GM18505 (cell line): ENCODE results near the gene COQ10A.

ENCODE experiments used
- ATAC-seq: cut with Tn5 transposase; IDR thresholded peaks from one replicate; pipeline ENCODE4 v1.9.1; 2021; ENCODE audit not compliant: unreplicated experiment
- POLR2A ChIP-seq: IDR thresholded peaks from 4 replicates; pipeline ENCODE4 v1.6.1; 2011; ENCODE audit warnings: borderline replicate concordance; ENCODE audit not compliant: insufficient read depth, insufficient read length; ENCODE audit errors: extremely low read depth

Gene COQ10A

DNA sequence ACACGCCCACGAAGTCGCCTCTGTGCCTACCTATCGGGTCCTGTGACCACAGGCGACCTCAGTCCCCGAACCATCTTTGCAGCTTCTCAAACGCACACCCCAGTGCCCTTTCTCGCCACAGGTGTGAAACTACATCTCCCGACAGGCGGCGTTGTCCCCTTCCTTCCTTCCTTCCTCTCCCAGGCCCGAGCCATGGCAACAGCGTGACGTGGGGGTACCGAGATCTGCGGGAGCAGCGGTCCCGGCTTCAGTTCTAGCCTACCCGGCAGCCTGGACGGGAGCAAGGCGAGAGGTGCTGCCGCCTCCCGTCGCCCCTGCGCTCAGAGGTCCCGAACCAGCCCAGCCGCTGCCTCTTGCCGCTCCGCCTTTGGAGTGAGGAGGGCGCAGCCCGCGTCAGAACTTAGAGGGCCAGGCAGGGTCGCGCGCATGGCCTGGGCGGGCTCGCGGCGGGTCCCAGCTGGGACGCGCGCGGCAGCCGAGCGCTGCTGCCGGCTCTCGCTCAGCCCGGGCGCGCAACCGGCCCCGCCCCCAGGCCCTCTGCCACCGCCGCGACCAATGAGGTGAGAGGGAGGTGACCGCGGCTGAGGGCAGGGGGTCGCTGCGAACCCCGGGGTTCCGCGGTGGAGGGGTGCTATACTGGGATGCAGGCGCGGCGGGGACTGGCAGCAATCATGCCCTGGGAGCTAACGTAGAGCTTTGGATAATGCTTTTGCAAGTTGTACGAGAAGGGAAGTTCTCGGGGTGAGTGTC lies at the start of gene COQ10A:
TSS of gene COQ10A (plus strand) at position 250 of the 750 bp plus-strand sequence. CDS start at position 427, 177 bp downstream.
- ATAC-seq = peak; percentile 85
- peak; percentile 88 for TF ChIP-seq POLR2A

DNA sequence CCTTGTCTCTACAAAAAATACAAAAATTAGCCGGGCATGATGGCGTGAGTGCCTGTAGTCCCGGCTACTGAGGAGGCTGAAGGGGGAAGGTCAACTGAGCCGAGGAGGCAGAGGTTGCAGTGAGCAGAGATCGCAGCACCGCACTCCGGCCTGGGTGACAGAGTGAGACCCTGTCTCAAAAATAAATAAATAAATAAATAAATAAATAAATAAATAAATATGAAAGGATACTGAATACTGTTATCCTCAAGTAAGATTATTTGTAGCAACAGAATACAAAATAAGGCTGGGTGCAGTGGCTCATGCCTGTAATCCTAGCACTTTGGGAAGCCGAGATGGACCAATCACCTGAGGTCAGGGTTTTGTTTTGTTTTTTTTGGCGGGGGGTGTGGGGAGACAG lies 46.9 kb upstream of the COQ10A start:
- no peak for TF ChIP-seq POLR2A
- ATAC-seq = no peak

DNA sequence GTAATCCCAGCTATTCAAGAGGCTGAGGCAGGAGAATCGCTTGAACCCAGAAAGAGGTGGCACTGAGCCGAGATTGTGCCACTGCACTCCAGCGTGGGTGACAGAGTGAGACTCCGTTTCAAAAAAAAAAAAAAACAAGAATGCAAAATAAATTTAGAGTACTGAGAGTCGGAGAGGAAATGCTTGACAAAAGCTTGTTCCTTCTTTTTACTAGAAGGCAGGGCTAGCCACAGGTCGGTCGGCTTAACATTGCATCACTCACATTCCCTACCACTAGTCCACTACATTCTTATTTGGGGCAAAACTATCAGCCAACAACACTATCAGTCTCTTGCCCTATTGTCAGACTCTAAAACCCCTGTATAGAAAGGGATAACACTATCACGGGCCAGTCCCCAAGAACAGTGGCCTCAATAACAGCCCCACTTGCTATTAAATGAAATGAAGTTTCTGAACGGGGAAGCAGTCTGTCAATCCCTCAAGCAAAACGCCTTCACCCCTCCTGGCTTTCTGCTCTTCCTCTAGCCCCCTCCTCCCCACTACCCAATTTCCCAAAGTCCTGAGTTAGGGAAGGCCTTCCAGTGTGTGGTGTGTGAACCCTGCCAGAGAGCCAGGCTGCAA lies 46.0 kb upstream of the COQ10A start:
- ATAC-seq = no peak
- no peak for TF ChIP-seq POLR2A

DNA sequence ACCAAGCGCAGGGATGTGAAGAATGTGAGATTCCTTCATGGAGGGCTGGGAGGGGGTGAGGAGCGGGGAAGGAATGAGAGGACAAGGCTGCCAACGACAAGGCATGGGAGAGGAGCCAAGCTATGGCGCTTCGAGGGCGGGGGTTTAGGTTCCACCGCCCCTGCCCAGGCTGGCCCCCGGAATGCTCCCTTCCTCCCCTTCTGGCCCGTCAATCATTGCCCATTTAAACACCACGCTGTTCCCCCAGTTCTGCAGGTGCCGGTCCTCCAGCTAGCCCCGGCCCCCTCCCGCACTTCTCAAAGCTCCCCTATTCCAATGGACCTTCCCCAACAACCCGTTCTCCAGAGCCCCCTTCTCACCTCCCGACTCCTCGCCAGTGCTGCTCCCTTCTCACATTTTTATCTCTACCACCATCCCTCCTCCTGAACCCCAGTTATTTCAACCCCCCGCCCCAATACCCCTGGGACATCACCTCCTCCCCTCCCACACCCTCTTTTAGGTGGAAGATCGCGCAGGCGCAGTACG lies 45.4 kb upstream of the COQ10A start:
- no peak for TF ChIP-seq POLR2A
- ATAC-seq = peak; percentile 19

DNA sequence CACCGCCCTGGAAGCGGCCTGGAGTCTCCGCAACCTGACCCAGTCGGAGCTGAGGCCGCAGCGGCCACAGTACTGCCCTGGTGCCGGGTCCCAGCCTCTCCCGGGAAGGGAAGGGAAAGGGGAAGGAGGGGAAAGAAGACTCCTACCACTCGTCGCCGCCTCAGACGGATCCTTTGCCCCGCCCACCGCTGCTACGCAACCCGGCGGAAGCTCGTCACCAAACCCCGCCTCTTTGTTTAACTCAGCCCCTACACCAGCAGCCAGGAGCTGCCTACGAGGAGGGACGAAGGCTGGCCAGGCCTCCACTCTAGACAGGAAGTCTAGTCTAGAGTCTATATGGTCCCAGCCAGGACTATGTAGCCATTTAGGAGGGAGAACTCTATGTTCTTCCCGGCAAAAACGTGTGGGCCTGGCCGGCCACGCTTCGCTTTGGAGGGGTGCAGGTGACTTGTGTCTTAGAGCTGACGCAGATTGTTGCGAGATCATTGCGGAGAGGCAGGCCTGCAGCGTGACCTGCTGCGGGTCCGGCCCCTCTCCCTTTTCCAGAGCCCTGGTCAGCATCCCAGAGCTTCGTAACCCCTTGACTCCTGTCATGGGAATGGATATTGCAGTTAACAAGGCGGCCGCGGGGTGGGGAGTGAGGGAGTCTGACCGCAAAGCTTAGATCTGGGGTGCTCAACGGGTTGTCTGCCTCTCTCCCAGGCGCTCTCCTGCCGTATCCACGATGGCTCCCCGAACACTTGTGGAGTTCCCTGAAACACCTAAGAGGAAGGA lies 44.8 kb upstream of the COQ10A start, which contains the start of gene RNF41:
TSS of gene RNF41 (minus strand) at position 166 of the 774 bp plus-strand sequence. CDS start 7,875 bp downstream, outside the sequence.
- peak; percentile 95 for TF ChIP-seq POLR2A
- peak; percentile 71 for ATAC-seq

DNA sequence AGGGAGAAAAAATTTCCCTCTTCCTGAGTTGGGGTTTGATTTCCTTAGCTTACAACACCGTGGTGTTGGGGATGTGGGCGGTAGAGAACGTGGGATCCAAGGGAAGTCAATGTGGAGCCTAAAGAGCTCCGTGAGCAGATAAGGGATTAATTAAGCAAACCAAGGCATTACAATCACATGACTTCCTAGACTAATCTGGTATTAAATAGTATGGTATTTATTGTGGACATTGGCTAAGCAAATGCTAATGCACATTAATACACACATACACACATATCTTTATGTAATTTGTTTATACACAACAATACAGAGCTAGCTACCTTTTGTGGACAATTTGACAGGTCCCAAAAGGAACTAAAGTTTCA lies 44.2 kb upstream of the COQ10A start:
- TF ChIP-seq POLR2A = no peak

DNA sequence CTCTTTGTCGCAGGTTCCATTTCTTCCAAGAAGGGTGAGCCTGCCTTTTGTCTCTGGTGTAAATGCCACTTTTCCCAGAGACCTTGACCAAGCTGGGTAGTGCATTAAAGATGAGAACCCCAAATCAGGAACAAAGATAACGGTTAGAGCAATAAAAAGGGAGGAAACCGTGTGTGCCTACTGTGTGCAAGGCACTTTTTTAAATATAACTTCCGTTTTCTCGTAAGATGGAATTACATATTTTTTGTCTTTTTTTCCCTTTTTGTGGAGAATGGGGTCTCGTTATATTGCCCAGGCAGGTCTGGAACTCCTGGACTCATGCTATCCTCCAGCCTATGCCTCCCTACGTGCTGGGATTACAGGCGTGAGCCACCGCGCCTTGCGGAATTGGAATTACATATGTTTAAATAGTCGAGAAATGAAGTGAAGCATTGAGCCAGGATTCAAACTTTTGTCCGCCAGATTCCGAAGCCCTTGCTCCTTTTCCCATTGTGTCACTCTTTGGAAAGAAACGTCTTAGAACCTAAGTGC lies 43.1 kb upstream of the COQ10A start:
- TF ChIP-seq POLR2A = no peak

More for the DNA sequence above, 44.2 kb upstream of the COQ10A start:
- ATAC-seq = no peak

DNA sequence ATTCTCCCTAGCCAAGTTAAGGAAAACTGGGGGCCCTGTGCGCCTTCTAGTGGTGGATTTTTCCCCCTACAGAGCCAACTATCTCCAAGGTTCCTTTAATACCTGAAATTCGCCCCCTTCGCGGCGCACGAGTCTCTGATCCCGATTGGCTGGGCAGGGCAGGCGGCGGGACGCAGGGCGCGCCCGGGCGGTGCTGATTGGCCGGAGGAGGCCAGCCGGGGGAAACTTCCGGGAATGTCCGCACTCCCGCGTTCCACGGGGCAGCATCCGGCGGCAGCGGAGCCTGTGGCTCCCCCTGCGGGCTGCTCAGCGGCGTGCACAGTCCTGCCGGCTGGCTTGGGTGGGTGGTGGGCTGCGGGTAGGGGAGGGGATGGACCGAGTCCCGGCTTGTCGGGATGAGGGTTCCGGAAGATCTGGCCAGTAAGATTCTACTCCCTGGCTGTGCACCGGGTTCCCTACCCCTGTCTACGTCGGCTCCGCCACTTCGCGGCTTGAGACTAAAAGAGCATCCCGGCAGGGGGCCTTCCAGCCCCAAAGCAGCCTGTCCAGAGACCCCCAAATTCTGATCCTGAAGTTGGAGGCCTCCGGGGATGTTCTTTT lies 42.5 kb upstream of the COQ10A start, which contains the start of gene NABP2:
TSS of gene NABP2 (plus strand) at position 241 of the 600 bp plus-strand sequence. CDS start 515 bp downstream, outside the sequence.
- TF ChIP-seq POLR2A = peak; percentile 64
- ATAC-seq = peak; percentile 71

More for the DNA sequence above, 43.1 kb upstream of the COQ10A start:
- ATAC-seq = no peak

DNA sequence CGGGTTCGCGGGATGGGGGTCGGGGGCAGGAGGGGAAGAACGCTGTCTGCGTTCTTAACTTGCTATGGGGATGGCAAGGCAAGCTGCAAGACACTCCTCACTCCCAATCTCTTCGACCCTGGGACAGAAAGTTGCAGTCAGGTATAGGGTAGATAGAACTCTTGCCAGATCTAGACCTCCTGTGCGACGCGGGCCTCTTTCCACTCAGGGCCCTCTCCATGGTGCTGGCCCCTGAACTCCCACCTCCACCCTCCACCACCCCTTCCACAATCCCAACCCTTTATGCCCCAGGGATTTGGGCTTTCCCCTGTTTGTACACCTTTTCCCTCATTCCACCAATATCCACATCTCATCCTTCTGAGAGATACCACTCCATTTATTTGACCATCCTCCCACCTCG lies 41.8 kb upstream of the COQ10A start:
- ATAC-seq = no peak
- no peak for TF ChIP-seq POLR2A

DNA sequence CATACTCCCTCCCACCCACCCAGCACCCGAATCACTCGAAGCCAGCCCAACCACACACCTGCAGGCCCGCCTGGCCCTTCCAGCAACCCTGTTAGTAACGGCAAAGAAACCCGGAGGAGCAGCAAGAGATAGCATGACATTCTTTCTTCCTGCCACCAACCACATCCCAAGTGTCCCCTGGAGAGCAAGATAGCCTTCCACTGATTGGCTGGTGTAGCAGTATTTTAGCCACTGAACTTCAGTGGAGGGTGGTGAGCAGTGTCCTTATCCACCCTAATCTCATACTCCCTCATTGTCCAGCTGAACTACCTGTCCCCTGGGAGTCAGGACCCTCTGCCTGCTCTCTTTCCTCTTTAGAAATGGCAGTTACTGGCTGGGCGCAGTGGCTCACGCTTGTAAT lies 37.7 kb upstream of the COQ10A start:
- ATAC-seq = no peak
- no peak for TF ChIP-seq POLR2A

DNA sequence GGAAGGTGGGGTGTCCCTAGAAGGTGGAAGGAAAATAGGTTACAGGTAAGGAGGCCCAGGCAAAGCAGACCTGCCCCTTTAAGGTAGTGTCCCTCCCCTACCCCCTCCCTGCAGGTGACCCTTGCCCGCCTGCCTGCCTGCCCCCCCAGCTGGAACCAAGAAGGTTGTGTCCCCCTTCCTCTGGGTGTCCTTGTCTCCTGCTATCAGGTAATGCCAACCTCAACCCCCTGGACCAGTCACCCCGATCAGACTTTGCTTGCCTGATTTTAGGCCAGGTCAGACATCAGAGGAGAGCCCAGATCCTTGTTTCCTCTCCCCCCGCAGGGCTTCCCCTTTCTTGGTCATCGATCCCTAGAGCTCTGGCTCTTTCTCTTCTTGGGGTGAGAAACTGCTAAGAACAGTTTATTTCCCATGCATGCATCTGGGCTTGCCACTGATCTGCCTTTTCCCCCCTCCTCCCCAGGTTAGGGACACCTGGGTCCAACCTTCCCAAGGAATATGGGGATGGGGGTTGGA lies 36.8 kb upstream of the COQ10A start, which contains the start of gene SLC39A5:
TSS of gene SLC39A5 (plus strand) at position 136 of the 516 bp plus-strand sequence. CDS start 1,224 bp downstream, outside the sequence.
- no peak for TF ChIP-seq POLR2A
- no peak for ATAC-seq
